ENCODE measurements around the gene LY6G6F. TPM values are rescaled to one million over a fixed set of nuclear protein-coding genes. Genes with fewer than 3 reads are reported as not detected.

The LY6G6F gene
- total RNA-seq, 6 experiments from 2014 or later: not detected

GRCh38 chr6:31660381-31661261 is 46.0 kb upstream of the LY6G6F start, which contains the start of gene C6orf47:
Gene C6orf47 (minus strand): TSS chr6:31660778. CDS start chr6:31659947, 831 bp downstream.
- peak; percentile 52 for DNase-seq
- TF ChIP-seq CTCF (IDR thresholded peaks at IDR 0.05): peak; percentile 13; the same call in 1 of the 2 replicates
- Mint-ChIP-seq H3K9me3 (no peaks in the 10 kb centered on the region), H3K36me3 (ENCODE audit: low read depth) (peaks cover 40% of the 10 kb centered on the region), H3K4me1 (ENCODE audit: low read depth) (peaks cover 66% of the 10 kb centered on the region), H3K27me3 (ENCODE audit: insufficient read depth) (peaks cover under 1% of the 10 kb centered on the region; the same call in 1 of the 2 replicates), H3K4me3 (peak within 1 kb of the TSS; percentile 96), H3K27ac (peak within 1 kb of the TSS; percentile 83)

- Mint-ChIP-seq H3K36me3 (ENCODE audit: low read depth) (peaks cover 39% of the 10 kb centered on the region), H3K4me1 (ENCODE audit: low read depth) (peaks cover 63% of the 10 kb centered on the region)
Observed at GRCh38 chr6:31661262-31662123, 45.2 kb upstream of the LY6G6F start.

GRCh38 chr6:31662124-31662723 is 44.4 kb upstream of the LY6G6F start:
- Mint-ChIP-seq H3K9me3 (no peaks in the 10 kb centered on the region), H3K27me3 (ENCODE audit: insufficient read depth) (peaks cover 4% of the 10 kb centered on the region), H3K4me1 (ENCODE audit: low read depth) (peaks cover 69% of the 10 kb centered on the region), H3K27ac (peak overlapping the region; percentile 8; the same call in 1 of the 2 replicates), H3K4me3 (peak overlapping the region; percentile 39; the same call in 1 of the 2 replicates), H3K36me3 (ENCODE audit: low read depth) (peaks cover 42% of the 10 kb centered on the region)
- TF ChIP-seq CTCF (IDR thresholded peaks at IDR 0.05): no peak
- no peak for DNase-seq

More at GRCh38 chr6:31661262-31662123, 45.2 kb upstream of the LY6G6F start:
- Mint-ChIP-seq H3K4me3 (peak overlapping the region; percentile 96), H3K9me3 (no peaks in the 10 kb centered on the region), H3K27ac (peak overlapping the region; percentile 79), H3K27me3 (ENCODE audit: insufficient read depth) (peaks cover 4% of the 10 kb centered on the region)
- DNase-seq: no peak
- TF ChIP-seq CTCF (IDR thresholded peaks at IDR 0.05): no peak

- H3K9me3 Mint-ChIP-seq: no peaks in the 10 kb centered on the region
- peaks cover 41% of the 10 kb centered on the region for H3K36me3 Mint-ChIP-seq (ENCODE audit: low read depth)
- H3K4me1 Mint-ChIP-seq (ENCODE audit: low read depth): peaks cover 70% of the 10 kb centered on the region
- peak overlapping the region; percentile 95 for H3K4me3 Mint-ChIP-seq
- peak overlapping the region; percentile 98 for H3K27ac Mint-ChIP-seq
- DNase-seq: no peak
- no peak for TF ChIP-seq CTCF (IDR thresholded peaks at IDR 0.05)
- H3K27me3 Mint-ChIP-seq (ENCODE audit: insufficient read depth): peaks cover 4% of the 10 kb centered on the region
Observed at GRCh38 chr6:31663126-31663960, 43.3 kb upstream of the LY6G6F start.

Data from HFFc6 (cell line).